Glutamatergic neuron (in vitro differentiated cells): Measurements from ENCODE around the gene ZFYVE28. TPM values are rescaled to one million over a fixed set of nuclear protein-coding genes. Genes with fewer than 3 reads are reported as not detected.

Experiments
- DNase-seq: peaks from one replicate; pipeline ENCODE4 v3.0.0; 2022
- H3K27ac Mint-ChIP-seq: one replicate; pipeline ENCODE4 v1.8.0; 2020; ENCODE audit warnings: mild to moderate bottlenecking, mixed read lengths, inconsistent platforms; ENCODE audit not compliant: unreplicated experiment
- H3K27me3 Mint-ChIP-seq: one replicate; pipeline ENCODE4 v1.8.0; 2020; ENCODE audit warnings: mild to moderate bottlenecking, moderate library complexity, mixed read lengths, inconsistent platforms; ENCODE audit not compliant: unreplicated experiment
- H3K36me3 Mint-ChIP-seq: one replicate; pipeline ENCODE4 v1.8.0; 2020; ENCODE audit warnings: mild to moderate bottlenecking, mixed read lengths, inconsistent platforms; ENCODE audit not compliant: unreplicated experiment
- H3K4me1 Mint-ChIP-seq: one replicate; pipeline ENCODE4 v1.8.0; 2020; ENCODE audit warnings: mild to moderate bottlenecking, low read depth, mixed read lengths, inconsistent platforms; ENCODE audit not compliant: unreplicated experiment
- H3K4me3 Mint-ChIP-seq: one replicate; pipeline ENCODE4 v1.8.0; 2020; ENCODE audit warnings: mild to moderate bottlenecking, mixed read lengths, inconsistent platforms; ENCODE audit not compliant: unreplicated experiment
- H3K9me3 Mint-ChIP-seq: one replicate; pipeline ENCODE4 v1.8.0; 2020; ENCODE audit warnings: mild to moderate bottlenecking, moderate library complexity, mixed read lengths, inconsistent platforms; ENCODE audit not compliant: unreplicated experiment
- total RNA-seq: library from RNA; stranded (reverse); fragmentation: NEBNext Ultra II Directional; extraction: Animal tissue kit (Norgen Biotek cat#: 25700); gene quantifications from one replicate; pipeline ENCODE4 v1.2.1, GENCODE V29; 2021; ENCODE audit not compliant: unreplicated experiment
- TF ChIP-seq, protein P1 (sequence below): fragments of 200-600 bp; sonication (generic); IDR thresholded peaks from one replicate; pipeline ENCODE4 v1.5.0; 2021; ENCODE audit not compliant: partially characterized antibody, unreplicated experiment

Gene ZFYVE28
- total RNA-seq, 1 donor from 2014 or later = 4.8 TPM

DNA sequence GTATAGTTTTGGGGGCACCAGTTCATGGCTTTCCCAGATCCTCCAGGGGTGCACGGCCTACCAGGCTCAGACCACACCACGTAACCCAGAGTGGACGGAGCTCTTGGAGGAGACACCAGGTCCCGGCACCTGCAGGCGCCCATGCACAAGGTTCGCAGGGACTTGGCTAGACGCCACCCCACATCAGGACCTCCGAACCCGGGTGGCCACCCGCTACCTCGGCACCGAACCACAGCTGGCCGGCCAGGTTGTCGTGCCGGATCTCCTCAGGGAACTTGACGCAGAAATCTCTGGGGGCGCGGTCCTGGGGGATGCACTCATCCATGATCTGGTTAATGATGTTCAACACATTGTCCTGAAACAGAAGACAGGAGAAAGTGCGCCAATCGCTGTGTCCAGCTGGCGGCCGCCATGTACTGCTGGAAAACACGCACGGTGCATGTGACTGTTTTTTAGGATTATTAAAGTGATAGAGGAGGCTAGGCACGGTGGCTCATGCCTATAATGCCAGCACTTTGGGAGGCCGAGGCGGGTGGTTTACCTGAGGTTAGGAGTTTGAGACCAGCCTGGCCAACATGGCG, 77.1 kb downstream of the ZFYVE28 start:
- Mint-ChIP-seq H3K36me3 (no peaks in the 10 kb centered on the region), H3K27ac (no peak overlapping the region), H3K4me3 (no peak overlapping the region), H3K27me3 (no peaks in the 10 kb centered on the region), H3K9me3 (peaks cover 7% of the 10 kb centered on the region), H3K4me1 (peaks cover 8% of the 10 kb centered on the region)
- no peak for DNase-seq
- TF ChIP-seq, protein P1, sequence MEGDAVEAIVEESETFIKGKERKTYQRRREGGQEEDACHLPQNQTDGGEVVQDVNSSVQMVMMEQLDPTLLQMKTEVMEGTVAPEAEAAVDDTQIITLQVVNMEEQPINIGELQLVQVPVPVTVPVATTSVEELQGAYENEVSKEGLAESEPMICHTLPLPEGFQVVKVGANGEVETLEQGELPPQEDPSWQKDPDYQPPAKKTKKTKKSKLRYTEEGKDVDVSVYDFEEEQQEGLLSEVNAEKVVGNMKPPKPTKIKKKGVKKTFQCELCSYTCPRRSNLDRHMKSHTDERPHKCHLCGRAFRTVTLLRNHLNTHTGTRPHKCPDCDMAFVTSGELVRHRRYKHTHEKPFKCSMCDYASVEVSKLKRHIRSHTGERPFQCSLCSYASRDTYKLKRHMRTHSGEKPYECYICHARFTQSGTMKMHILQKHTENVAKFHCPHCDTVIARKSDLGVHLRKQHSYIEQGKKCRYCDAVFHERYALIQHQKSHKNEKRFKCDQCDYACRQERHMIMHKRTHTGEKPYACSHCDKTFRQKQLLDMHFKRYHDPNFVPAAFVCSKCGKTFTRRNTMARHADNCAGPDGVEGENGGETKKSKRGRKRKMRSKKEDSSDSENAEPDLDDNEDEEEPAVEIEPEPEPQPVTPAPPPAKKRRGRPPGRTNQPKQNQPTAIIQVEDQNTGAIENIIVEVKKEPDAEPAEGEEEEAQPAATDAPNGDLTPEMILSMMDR = no peak

DNA sequence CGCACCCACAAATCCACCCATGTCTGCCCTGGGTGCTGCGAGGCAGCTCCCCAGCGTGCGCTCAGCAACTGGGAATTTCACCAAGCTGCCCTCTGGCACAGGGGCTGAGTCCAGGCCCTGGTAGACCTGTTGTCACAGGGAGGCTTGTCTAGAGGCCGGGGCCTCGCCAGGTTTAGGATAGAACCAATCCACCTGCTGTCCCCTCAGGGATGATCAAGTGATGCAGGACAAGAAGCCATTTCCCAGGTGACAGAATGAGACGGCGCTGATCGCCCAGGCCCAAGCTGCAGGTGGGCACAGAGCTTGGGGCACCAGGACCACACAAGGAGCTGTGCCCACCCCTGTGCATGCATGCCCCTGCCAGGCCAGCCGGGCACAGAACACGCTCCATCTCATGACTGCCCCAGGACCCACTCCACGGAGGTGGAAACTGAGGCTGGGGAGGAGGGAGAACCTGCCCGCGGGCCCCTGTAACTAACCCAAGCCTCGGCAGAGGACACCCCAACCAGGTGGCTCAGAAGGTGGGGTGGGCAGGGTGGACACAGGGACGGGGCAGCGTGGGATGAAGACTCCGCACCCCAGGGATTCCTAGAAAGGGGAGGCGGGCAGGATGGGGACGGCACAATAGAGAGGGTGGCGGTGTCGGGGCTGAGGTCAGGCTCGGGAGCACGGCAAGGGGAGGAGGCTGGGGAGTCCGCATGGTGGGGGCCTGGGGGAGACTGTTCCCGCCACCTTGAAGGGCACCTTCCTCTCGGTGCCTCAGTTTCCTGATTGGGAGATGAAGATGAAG, 78.0 kb downstream of the ZFYVE28 start:
- Mint-ChIP-seq H3K4me3 (no peak overlapping the region), H3K4me1 (peaks cover 10% of the 10 kb centered on the region), H3K36me3 (no peaks in the 10 kb centered on the region), H3K9me3 (peaks cover 10% of the 10 kb centered on the region), H3K27me3 (no peaks in the 10 kb centered on the region), H3K27ac (no peak overlapping the region)
- DNase-seq = no peak
- TF ChIP-seq, protein P1 = no peak

DNA sequence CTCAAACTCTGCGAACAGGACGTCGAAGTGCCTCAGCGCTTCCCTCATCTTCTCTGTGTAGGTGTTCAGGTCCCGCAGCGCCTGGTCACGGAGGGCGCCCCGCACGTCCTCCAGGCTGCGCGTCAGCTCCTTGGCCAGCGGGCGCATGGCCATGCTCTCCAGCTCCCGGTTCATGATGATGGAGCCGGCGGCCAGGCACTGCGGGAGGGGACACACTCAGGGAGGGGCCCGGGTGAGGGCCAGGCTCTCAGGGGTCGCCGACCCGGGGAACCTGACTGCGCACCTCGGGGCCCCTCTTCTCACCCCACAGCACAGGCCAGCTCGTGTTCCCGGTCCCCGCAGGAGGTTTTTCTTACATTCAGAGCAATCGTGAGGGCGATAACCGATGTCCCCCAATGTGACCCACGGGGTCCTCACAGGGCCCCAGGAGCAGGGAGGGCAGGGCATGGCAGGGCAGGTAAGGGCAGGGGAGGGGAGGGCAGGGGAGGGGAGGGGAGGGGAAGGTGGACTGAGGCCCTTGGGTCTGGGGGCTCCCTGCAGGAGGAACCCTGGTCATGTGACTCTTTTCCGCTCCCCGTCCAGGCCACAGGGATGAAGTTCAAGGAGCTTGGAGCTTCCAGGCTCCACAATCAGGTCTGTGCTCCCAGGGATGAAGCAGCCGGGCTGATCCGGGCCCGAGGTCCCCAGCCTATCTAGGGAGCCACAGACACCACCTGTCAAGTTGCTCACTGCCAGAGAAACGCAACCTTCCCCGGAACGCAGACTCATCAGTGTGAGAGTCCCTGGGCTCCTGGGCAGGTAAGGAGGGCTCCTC, 78.8 kb downstream of the ZFYVE28 start:
- Mint-ChIP-seq H3K27ac (no peak overlapping the region), H3K36me3 (no peaks in the 10 kb centered on the region), H3K4me1 (peaks cover 10% of the 10 kb centered on the region), H3K4me3 (no peak overlapping the region), H3K27me3 (no peaks in the 10 kb centered on the region), H3K9me3 (peaks cover 10% of the 10 kb centered on the region)
- TF ChIP-seq, protein P1 = no peak
- no peak for DNase-seq

DNA sequence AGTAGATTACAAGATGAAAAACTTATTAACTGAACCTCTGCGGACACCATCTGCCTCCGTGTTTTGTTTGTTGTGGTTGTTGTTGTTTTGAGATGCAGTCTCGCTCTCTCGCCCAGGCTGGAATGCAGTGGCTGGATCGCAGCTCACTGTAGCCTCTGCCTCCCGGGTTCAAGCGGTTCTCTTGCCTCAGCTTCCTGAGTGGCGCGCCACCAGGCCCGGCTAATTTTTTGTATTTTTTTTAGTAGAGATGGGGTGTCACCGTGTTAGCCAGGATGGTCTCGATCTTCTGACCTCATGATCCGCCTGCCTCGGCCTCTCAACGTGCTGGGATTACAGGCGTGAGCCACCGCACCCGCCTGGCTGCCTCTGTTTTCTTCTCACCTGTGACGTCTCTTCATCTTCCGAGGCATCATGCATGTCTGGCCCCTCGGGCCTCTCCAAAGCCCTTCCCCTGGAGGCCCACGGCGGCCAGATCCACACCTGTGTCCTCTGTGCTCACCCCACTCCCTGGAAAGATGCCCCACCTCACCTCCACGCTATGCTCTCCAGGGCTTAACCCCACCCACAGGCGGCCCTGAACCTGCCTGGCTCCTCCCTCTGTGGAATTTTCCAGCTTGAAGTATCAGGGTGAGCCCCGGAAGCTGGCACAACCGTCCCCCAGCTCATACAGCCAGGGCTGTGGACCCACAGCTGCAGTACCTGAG, 79.5 kb downstream of the ZFYVE28 start:
- no peak for DNase-seq
- no peaks in the 10 kb centered on the region for H3K27me3 Mint-ChIP-seq
- TF ChIP-seq, protein P1 = no peak
- H3K9me3 Mint-ChIP-seq = peaks cover 8% of the 10 kb centered on the region
- H3K36me3 Mint-ChIP-seq = no peaks in the 10 kb centered on the region
- peaks cover 10% of the 10 kb centered on the region for H3K4me1 Mint-ChIP-seq
- H3K4me3 Mint-ChIP-seq = no peak overlapping the region
- H3K27ac Mint-ChIP-seq = no peak overlapping the region
